Measurements from ENCODE around the gene NANOS3.

The NANOS3 gene

GRCh38 chr19:13876834-13877233 lies at the start of gene NANOS3:
Gene NANOS3 (plus strand): TSS chr19:13877134. CDS start chr19:13877249, 115 bp downstream.
- DNase-seq (ENCODE audit: low read depth) = no peak

GRCh38 chr19:13827656-13828055 lies 49.3 kb upstream of the NANOS3 start:
- no peak for DNase-seq (ENCODE audit: low read depth)

- DNase-seq (ENCODE audit: low read depth) = no peak
Measured at GRCh38 chr19:13830114-13830740, 46.7 kb upstream of the NANOS3 start.

- no peak for DNase-seq (ENCODE audit: low read depth)
Measured at GRCh38 chr19:13830741-13831536, 46.0 kb upstream of the NANOS3 start.

GRCh38 chr19:13831537-13832467 lies 45.1 kb upstream of the NANOS3 start:
- DNase-seq (ENCODE audit: low read depth) = no peak

GRCh38 chr19:13833330-13834243 lies 43.3 kb upstream of the NANOS3 start:
- peak; percentile 83 for DNase-seq (ENCODE audit: low read depth)

GRCh38 chr19:13834244-13835069 lies 42.5 kb upstream of the NANOS3 start:
- DNase-seq (ENCODE audit: low read depth) = no peak

GRCh38 chr19:13835791-13836723 lies 40.9 kb upstream of the NANOS3 start:
- DNase-seq (ENCODE audit: low read depth) = no peak

GRCh38 chr19:13838435-13839129 lies 38.4 kb upstream of the NANOS3 start:
- no peak for DNase-seq (ENCODE audit: low read depth)

GRCh38 chr19:13839130-13839937 lies 37.6 kb upstream of the NANOS3 start:
- peak; percentile 71 for DNase-seq (ENCODE audit: low read depth)

- no peak for DNase-seq (ENCODE audit: low read depth)
Measured at GRCh38 chr19:13839938-13840304, 37.0 kb upstream of the NANOS3 start.

GRCh38 chr19:13840305-13841085 lies 36.4 kb upstream of the NANOS3 start:
- no peak for DNase-seq (ENCODE audit: low read depth)

- no peak for DNase-seq (ENCODE audit: low read depth)
Measured at GRCh38 chr19:13841086-13841961, 35.6 kb upstream of the NANOS3 start.

- no peak for DNase-seq (ENCODE audit: low read depth)
Measured at GRCh38 chr19:13841962-13842290, 35.0 kb upstream of the NANOS3 start.

GRCh38 chr19:13842291-13843103 lies 34.4 kb upstream of the NANOS3 start:
- DNase-seq (ENCODE audit: low read depth) = no peak

Data from stimulated activated CD8-positive, alpha-beta memory T cell treated with anti-CD3 and anti-CD28 coated beads, Interleukin-15, amount 100 ng/mL, for 1 hour (primary cell).